COLO829 (cell line): ENCODE data around the gene HDDC2.

Source experiments
- DNase-seq: peaks from one replicate; pipeline ENCODE4 v3.0.0; 2012; ENCODE audit warnings: low spot score

Gene HDDC2

GRCh38 chr6:125269328-125269985 is 32.3 kb downstream of the HDDC2 start:
- DNase-seq, result no peak

GRCh38 chr6:125268765-125269164 is 33.0 kb downstream of the HDDC2 start:
- DNase-seq, result no peak

GRCh38 chr6:125267806-125268523 is 33.8 kb downstream of the HDDC2 start:
- DNase-seq, result no peak

GRCh38 chr6:125264476-125264875 is 37.3 kb downstream of the HDDC2 start:
- DNase-seq, result no peak

GRCh38 chr6:125262016-125263013 is 39.5 kb downstream of the HDDC2 start:
- no peak for DNase-seq

- no peak for DNase-seq
Observed at GRCh38 chr6:125259354-125259736, 42.4 kb downstream of the HDDC2 start.

- no peak for DNase-seq
Observed at GRCh38 chr6:125258651-125259353, 43.0 kb downstream of the HDDC2 start.

GRCh38 chr6:125257351-125257750 is 44.4 kb downstream of the HDDC2 start:
- no peak for DNase-seq

GRCh38 chr6:125255201-125255600 is 46.6 kb downstream of the HDDC2 start:
- no peak for DNase-seq

GRCh38 chr6:125254321-125254720 is 47.4 kb downstream of the HDDC2 start:
- DNase-seq, result no peak

- no peak for DNase-seq
Observed at GRCh38 chr6:125253881-125254280, 47.9 kb downstream of the HDDC2 start.

GRCh38 chr6:125252891-125253290 is 48.9 kb downstream of the HDDC2 start:
- peak; percentile 18 for DNase-seq

- DNase-seq, result peak; percentile 18
Observed at GRCh38 chr6:125251516-125252220, 50.1 kb downstream of the HDDC2 start.

GRCh38 chr6:125250511-125250910 is 51.3 kb downstream of the HDDC2 start:
- peak; percentile 24 for DNase-seq

- DNase-seq, result no peak
Observed at GRCh38 chr6:125248136-125248535, 53.6 kb downstream of the HDDC2 start.

- DNase-seq, result no peak
Observed at GRCh38 chr6:125246566-125246965, 55.2 kb downstream of the HDDC2 start.

GRCh38 chr6:125245523-125246264 is 56.1 kb downstream of the HDDC2 start:
- no peak for DNase-seq

GRCh38 chr6:125245109-125245508 is 56.7 kb downstream of the HDDC2 start:
- DNase-seq, result no peak

- no peak for DNase-seq
Observed at GRCh38 chr6:125237764-125238163, 64.0 kb downstream of the HDDC2 start.

GRCh38 chr6:125236536-125237327 is 65.0 kb downstream of the HDDC2 start:
- DNase-seq, result no peak
